Measurements from ENCODE around the gene AGPS.

- TF ChIP-seq CTCF (conservative IDR thresholded peaks at IDR 0.05; ENCODE audit: low read depth, low read length) (no peak), EZH2 (IDR thresholded peaks at IDR 0.05; ENCODE audit: borderline replicate concordance, low read depth, low read length, poor library complexity, severe bottlenecking) (no peak)
These were observed 26.7 kb downstream of the AGPS start for GRCh38 chr2:177419274-177419673.
